8988T (cell line): ENCODE data around the gene LRSAM1.
A peak's percentile ranks its signal among the peaks of the same experiment; 100 is the strongest.

ENCODE experiments used
- DNase-seq: peaks from one replicate; pipeline ENCODE4 v3.0.0; 2011

LRSAM1 gene

GRCh38 chr9:127500862-127501261 lies 49.6 kb downstream of the LRSAM1 start:
- no peak for DNase-seq

- no peak for DNase-seq
These were observed 50.6 kb downstream of the LRSAM1 start for GRCh38 chr9:127501821-127502343.

GRCh38 chr9:127502706-127503378 lies 51.5 kb downstream of the LRSAM1 start:
- no peak for DNase-seq

- DNase-seq, result no peak
These were observed 52.1 kb downstream of the LRSAM1 start for GRCh38 chr9:127503379-127503921.

- DNase-seq, result peak; percentile 50
These were observed 52.9 kb downstream of the LRSAM1 start for GRCh38 chr9:127503947-127504886.

GRCh38 chr9:127504887-127505251 lies 53.6 kb downstream of the LRSAM1 start:
- DNase-seq, result no peak

- peak; percentile 44 for DNase-seq
These were observed 54.2 kb downstream of the LRSAM1 start for GRCh38 chr9:127505396-127506116.

GRCh38 chr9:127506117-127506813 lies 55.0 kb downstream of the LRSAM1 start:
- DNase-seq, result no peak

- DNase-seq, result no peak
These were observed 55.8 kb downstream of the LRSAM1 start for GRCh38 chr9:127506814-127507750.

- DNase-seq, result no peak
These were observed 56.7 kb downstream of the LRSAM1 start for GRCh38 chr9:127507751-127508648.

- no peak for DNase-seq
These were observed 57.6 kb downstream of the LRSAM1 start for GRCh38 chr9:127508901-127509260.

- DNase-seq, result no peak
These were observed 58.1 kb downstream of the LRSAM1 start for GRCh38 chr9:127509261-127509954.

- DNase-seq, result no peak
These were observed 58.6 kb downstream of the LRSAM1 start for GRCh38 chr9:127509955-127510299.

GRCh38 chr9:127514468-127514867 lies 63.2 kb downstream of the LRSAM1 start:
- no peak for DNase-seq

GRCh38 chr9:127516835-127517607 lies 65.7 kb downstream of the LRSAM1 start:
- no peak for DNase-seq

- DNase-seq, result no peak
These were observed 66.3 kb downstream of the LRSAM1 start for GRCh38 chr9:127517620-127518019.

- DNase-seq, result no peak
These were observed 67.0 kb downstream of the LRSAM1 start for GRCh38 chr9:127518091-127518856.
